Measurements from ENCODE around the gene PPP1R16B. TPM values are rescaled to one million over a fixed set of nuclear protein-coding genes. Genes with fewer than 3 reads are reported as not detected.

PPP1R16B gene
- total RNA-seq, 2 donors from 2014 or later = 7.3 to 8.9 TPM

DNA sequence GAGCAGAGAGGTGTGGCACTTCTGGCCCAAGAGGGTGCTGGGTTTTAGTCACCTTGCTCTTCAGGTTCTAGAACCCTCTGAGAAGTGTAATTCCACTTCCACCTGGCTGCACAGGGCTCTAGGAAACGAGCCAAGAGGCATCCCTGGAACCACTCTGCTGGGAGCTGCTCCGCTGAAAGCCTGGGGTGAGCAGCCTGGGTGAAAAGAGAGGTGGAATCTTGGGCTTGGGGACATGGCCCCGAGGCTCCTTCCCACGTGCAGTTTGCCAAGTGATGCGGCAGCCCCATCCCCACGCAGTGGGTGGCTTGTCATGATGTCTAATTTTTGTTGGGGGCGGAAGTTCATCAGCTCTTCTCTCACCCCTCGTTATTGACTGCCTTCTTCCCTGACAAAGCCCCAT lies 32.8 kb downstream of the PPP1R16B start:
- Histone ChIP-seq H3K36me3 (no peaks in the 10 kb centered on the region), H3K4me1 (ENCODE audit: control insufficient read depth in 1 of 2, low read depth in 2 of 2) (no peaks in the 10 kb centered on the region), H3K4me3 (no peak overlapping the region), H3K27ac (no peak overlapping the region), H3K27me3 (replicated peaks; ENCODE audit: insufficient read depth) (no peaks in the 10 kb centered on the region), H3K9me3 (no peaks in the 10 kb centered on the region)
- ATAC-seq (ENCODE audit: insufficient number of reproducible peaks, low FRiP score, low read depth) (no peak), DNase-seq (ENCODE audit: low spot score) (no peak)
- TF ChIP-seq, protein P1, sequence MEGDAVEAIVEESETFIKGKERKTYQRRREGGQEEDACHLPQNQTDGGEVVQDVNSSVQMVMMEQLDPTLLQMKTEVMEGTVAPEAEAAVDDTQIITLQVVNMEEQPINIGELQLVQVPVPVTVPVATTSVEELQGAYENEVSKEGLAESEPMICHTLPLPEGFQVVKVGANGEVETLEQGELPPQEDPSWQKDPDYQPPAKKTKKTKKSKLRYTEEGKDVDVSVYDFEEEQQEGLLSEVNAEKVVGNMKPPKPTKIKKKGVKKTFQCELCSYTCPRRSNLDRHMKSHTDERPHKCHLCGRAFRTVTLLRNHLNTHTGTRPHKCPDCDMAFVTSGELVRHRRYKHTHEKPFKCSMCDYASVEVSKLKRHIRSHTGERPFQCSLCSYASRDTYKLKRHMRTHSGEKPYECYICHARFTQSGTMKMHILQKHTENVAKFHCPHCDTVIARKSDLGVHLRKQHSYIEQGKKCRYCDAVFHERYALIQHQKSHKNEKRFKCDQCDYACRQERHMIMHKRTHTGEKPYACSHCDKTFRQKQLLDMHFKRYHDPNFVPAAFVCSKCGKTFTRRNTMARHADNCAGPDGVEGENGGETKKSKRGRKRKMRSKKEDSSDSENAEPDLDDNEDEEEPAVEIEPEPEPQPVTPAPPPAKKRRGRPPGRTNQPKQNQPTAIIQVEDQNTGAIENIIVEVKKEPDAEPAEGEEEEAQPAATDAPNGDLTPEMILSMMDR (IDR thresholded peaks at IDR 0.05) = no peak

DNA sequence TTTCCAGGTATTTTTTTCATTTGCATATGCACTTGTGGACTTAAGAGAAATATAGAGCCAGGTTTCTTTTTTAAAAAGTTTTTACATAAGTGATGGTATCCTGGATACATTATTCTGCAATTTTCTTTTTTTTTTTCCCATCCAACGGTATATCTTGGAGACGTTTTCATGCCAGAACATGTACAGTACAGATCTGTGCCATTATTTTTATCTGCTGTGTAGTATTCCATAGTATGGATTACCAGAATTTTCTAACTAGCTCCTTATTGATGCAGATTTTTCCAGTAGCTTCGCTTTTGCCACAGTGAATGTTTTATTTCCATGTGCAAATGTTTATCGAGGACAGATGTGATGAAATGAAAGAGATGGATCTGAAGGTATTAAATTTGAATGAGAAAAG lies 34.1 kb downstream of the PPP1R16B start:
- no peak overlapping the region for H3K4me3 ChIP-seq
- TF ChIP-seq, protein P1 (IDR thresholded peaks at IDR 0.05) = no peak
- ATAC-seq (ENCODE audit: insufficient number of reproducible peaks, low FRiP score, low read depth) (no peak), DNase-seq (ENCODE audit: low spot score) (no peak)
- H3K9me3 ChIP-seq = no peaks in the 10 kb centered on the region
- no peaks in the 10 kb centered on the region for H3K27me3 ChIP-seq (replicated peaks; ENCODE audit: insufficient read depth)
- no peaks in the 10 kb centered on the region for H3K36me3 ChIP-seq
- H3K4me1 ChIP-seq (ENCODE audit: control insufficient read depth in 1 of 2, low read depth in 2 of 2) = no peaks in the 10 kb centered on the region
- H3K27ac ChIP-seq = no peak overlapping the region

DNA sequence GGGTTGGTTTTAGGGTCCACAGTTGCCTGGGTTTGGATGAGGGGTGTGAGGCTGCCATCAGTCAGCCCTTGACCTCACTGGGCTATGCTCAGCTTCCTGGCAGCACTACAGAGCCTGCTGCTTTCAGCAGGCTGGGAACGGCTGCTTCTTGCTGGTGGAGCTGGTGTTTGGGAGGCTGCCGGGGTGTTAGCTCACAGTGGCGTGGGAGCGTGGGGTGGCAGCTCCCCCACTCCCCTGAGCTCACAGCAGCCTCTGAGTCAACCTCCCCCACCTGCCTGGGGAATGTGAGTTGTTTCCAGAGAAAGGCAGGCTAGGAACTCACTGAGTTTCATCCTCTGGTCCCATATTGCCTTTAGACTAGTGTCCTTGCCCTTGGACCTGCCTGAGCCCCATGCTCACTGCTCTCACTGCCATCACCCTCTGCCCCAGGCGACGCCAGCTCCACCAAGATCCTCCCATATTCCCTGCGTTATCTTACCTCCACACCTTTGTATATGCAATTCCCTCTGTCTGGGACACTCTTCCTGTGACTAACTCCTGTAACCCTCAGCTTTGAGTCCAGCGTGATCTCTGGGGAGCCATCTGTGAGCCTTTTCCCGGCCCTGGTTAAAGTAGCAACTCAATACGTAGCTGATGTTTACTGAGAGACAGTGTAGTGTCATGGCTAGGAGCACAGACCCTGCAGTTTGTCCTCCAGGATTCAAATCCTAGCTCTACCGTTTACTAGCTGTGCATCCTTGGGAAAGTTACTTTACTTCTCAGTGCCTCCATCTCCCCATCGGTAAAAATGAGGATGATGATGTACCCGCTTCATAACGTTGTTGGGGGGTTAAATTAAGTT lies 34.8 kb downstream of the PPP1R16B start:
- H3K36me3 ChIP-seq = no peaks in the 10 kb centered on the region
- TF ChIP-seq, protein P1 (IDR thresholded peaks at IDR 0.05) = no peak
- no peak overlapping the region for H3K4me3 ChIP-seq
- ATAC-seq (ENCODE audit: insufficient number of reproducible peaks, low FRiP score, low read depth) = no peak
- no peaks in the 10 kb centered on the region for H3K9me3 ChIP-seq
- H3K27me3 ChIP-seq (replicated peaks; ENCODE audit: insufficient read depth) = no peaks in the 10 kb centered on the region
- H3K4me1 ChIP-seq (ENCODE audit: control insufficient read depth in 1 of 2, low read depth in 2 of 2) = no peaks in the 10 kb centered on the region
- H3K27ac ChIP-seq = no peak overlapping the region
- no peak for DNase-seq (ENCODE audit: low spot score)

DNA sequence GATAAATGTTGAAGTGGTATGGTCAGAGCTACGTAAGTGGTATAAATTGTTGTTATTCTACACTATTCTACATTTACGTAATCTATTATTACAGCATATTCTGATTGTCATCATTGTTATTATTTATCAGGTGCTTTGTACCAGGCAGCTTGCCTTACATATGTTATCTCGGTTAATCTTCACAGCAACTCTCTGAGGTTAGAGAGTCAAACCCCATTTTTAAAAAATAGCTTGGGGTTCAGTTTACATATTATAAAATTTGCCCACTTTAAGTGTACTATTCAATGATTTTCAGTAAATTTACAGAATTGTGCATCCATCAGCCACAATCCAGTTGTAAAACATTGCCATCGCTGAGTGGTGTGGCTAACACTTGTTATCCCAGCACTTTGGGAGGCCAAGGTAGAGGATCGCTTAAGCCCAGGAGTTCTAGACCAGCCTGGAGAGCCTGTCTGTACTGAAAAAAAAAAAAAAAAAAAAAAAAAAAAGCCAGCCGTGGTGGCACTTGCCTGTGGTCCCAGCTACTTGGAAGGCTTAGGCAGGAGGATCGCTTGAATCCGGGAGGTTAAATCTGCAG lies 35.5 kb downstream of the PPP1R16B start:
- Histone ChIP-seq H3K36me3 (no peaks in the 10 kb centered on the region), H3K27ac (no peak overlapping the region), H3K27me3 (replicated peaks; ENCODE audit: insufficient read depth) (no peaks in the 10 kb centered on the region), H3K4me3 (no peak overlapping the region), H3K4me1 (ENCODE audit: control insufficient read depth in 1 of 2, low read depth in 2 of 2) (no peaks in the 10 kb centered on the region), H3K9me3 (no peaks in the 10 kb centered on the region)
- ATAC-seq (ENCODE audit: insufficient number of reproducible peaks, low FRiP score, low read depth) = no peak
- no peak for DNase-seq (ENCODE audit: low spot score)
- TF ChIP-seq, protein P1 (IDR thresholded peaks at IDR 0.05) = no peak

DNA sequence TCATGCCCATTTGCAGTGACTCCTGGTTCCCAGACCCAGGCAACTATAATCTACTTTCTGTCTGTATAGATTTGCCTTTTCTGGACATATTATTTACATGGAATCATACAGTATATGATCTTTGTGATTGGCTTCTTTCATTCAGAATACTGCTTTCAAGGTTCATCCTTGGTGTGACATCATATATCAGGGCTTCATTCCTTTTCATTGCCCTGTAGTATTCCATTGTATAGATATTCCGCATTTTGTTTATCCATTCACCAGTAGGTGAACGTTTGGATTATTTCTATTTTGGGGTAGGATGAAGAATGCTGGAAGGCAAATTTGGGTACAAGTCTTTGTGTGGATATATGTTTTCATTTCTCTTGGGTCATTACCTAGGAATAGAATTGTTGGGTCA lies 36.1 kb downstream of the PPP1R16B start:
- Histone ChIP-seq H3K27me3 (replicated peaks; ENCODE audit: insufficient read depth) (no peaks in the 10 kb centered on the region), H3K27ac (no peak overlapping the region), H3K9me3 (no peaks in the 10 kb centered on the region), H3K36me3 (no peaks in the 10 kb centered on the region), H3K4me3 (no peak overlapping the region), H3K4me1 (ENCODE audit: control insufficient read depth in 1 of 2, low read depth in 2 of 2) (no peaks in the 10 kb centered on the region)
- TF ChIP-seq, protein P1 (IDR thresholded peaks at IDR 0.05) = no peak
- no peak for DNase-seq (ENCODE audit: low spot score)
- no peak for ATAC-seq (ENCODE audit: insufficient number of reproducible peaks, low FRiP score, low read depth)

Data from thoracic aorta (tissue), 2 donors.